Pancreas (tissue), 10 donors: ENCODE data around the gene AFDN. TPM values are rescaled to one million over a fixed set of nuclear protein-coding genes. Genes with fewer than 3 reads are reported as not detected.
A peak's percentile ranks its signal among the peaks of the same experiment; 100 is the strongest.

Experiments used
- ATAC-seq, 4 donors: fragments of 200-7000 bp; cut with Tn5 transposase; one replicate each; pipeline versions ENCODE4 v1.8.0 to v1.9.1; 2020; ENCODE audit warnings: mild to moderate bottlenecking in 4 of 4, moderate library complexity in 4 of 4
- DNase-seq, 6 donors: peaks; one replicate each; pipeline ENCODE4 v3.0.0-alpha.2; 2020
- FAIRE-seq: peaks from 2 replicates; lab custom pipeline; 2012; peaks lifted over from hg19 to GRCh38; lab: Jason Lieb, UNC
- H3K27ac ChIP-seq, 4 donors: fragments of 200-600 bp; sonication (generic); 1 replicate in 3 of 4; 2 replicates in 1 of 4; pipeline versions ENCODE4 v1.5.0 to v1.8.0; 2020
- H3K27me3 ChIP-seq, 4 donors: fragments of 200-600 bp; one replicate each; pipeline ENCODE4 v1.8.0; 2021
- H3K36me3 ChIP-seq, 3 donors: fragments of 200-600 bp; sonication (generic) in 1 of 3; one replicate each; pipeline versions ENCODE4 v1.5.0 to v1.8.0; 2020 to 2021
- H3K4me1 ChIP-seq, 3 donors: fragments of 200-600 bp; one replicate each; pipeline ENCODE4 v1.8.0; 2021
- H3K4me3 ChIP-seq, 4 donors: fragments of 200-600 bp; sonication (generic) in 2 of 4; one replicate each; pipeline versions ENCODE4 v1.5.0 to v1.8.0; 2020 to 2021
- H3K9me3 ChIP-seq, 4 donors: fragments of 200-600 bp; one replicate each; pipeline ENCODE4 v1.8.0; 2021
- WGBS, 2 donors: extraction: QIAGEN DNeasy Blood & Tissue Kit; methylation state at CpG; one replicate each; pipeline ENCODE4 v1.1.7; 2013; 5-methylcytosine and 5-hydroxymethylcytosine counted together
- intact Hi-C, 3 donors: fragments of 100-400 bp; cut with DNase I; formaldehyde crosslinking; loops; one replicate each; pipeline versions ENCODE4 v1.11.1 to v1.14.2; 2022
- polyA plus RNA-seq, 2 donors: library from polyadenylated mRNA; stranded (reverse); fragments of 200-250 nt; gene quantifications; one replicate each; pipeline ENCODE4 v1.2.3, GENCODE V29; 2013
- total RNA-seq, 6 donors: library from RNA; stranded (reverse); fragmentation: NEBNext Ultra II Directional in 4 of 6; extraction: Animal tissue kit (Norgen Biotek cat#: 25700) in 4 of 6; gene quantifications; one replicate each; pipeline versions ENCODE4 v1.2.1 to v1.2.4, GENCODE V29; 2021 to 2023
- TF ChIP-seq, protein P1 (sequence below), 4 donors: fragments of 200-600 bp; sonication (generic) in 3 of 4; IDR thresholded peaks; one replicate each; pipeline versions ENCODE4 v1.5.0 to v1.8.0; 2021; ENCODE audit warnings: antibody characterized with exemption in 4 of 4
- donor health status: healthy with polysubstance abuse.
- donor health status: DM: no; HTN: no; CAD: no; lungs with moderate emphysema.
- donor health status: DM: no; HTN: no; CAD: no.
- donor health status: control.
- donor health status: control.
- donor health status: Bipolar disorder and iron deficiency.
- donor health status: DM: yes; HTN: yes; CAD: no.
- donor health status: DM: no; HTN: no; CAD: no.
- donor health status: DM: no; HTN: no; CAD: no.
- donor health status: DM: yes; HTN: yes; CAD: no.

AFDN gene
- total and polyA plus RNA-seq, 8 donors = 55.2 to 122 (median 73.3) TPM

DNA sequence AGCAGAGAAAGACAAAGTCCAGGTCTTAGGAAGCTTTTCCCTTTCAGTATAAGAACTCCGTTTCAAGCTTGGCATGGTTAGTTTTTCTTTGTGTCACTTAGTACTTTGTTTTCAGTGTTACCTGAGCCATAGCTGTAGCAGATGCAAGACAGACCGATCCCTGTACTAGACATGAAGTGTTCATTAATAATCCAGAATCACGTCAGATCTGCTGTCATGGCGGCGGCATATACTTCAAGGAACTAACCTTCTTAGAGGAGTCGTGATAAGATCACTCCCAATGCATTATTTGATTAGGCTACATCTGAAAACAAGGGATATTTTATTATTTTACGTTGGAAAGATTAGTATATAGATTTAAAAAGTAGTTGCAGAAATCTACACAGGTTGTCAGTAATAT lies 83.9 kb downstream of the AFDN start:
- ATAC-seq = no peak
- no peak for FAIRE-seq
- peaks cover 0 to 30% (median 0%) of the 10 kb centered on the region in 3 donors for H3K36me3 ChIP-seq
- no peaks in the 10 kb centered on the region for H3K27me3 ChIP-seq
- H3K27ac ChIP-seq = no peak overlapping the region
- no peaks in the 10 kb centered on the region for H3K9me3 ChIP-seq
- DNase-seq = no peak
- peaks cover 6 to 15% (median 11%) of the 10 kb centered on the region in 3 donors for H3K4me1 ChIP-seq
- H3K4me3 ChIP-seq = no peak overlapping the region
- 92 to 93% methylated on average over 7 of the region's 7 CpGs for WGBS, 2 donors
- intact Hi-C loops = no loop called here
- TF ChIP-seq, protein P1, sequence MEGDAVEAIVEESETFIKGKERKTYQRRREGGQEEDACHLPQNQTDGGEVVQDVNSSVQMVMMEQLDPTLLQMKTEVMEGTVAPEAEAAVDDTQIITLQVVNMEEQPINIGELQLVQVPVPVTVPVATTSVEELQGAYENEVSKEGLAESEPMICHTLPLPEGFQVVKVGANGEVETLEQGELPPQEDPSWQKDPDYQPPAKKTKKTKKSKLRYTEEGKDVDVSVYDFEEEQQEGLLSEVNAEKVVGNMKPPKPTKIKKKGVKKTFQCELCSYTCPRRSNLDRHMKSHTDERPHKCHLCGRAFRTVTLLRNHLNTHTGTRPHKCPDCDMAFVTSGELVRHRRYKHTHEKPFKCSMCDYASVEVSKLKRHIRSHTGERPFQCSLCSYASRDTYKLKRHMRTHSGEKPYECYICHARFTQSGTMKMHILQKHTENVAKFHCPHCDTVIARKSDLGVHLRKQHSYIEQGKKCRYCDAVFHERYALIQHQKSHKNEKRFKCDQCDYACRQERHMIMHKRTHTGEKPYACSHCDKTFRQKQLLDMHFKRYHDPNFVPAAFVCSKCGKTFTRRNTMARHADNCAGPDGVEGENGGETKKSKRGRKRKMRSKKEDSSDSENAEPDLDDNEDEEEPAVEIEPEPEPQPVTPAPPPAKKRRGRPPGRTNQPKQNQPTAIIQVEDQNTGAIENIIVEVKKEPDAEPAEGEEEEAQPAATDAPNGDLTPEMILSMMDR (IDR thresholded peaks at IDR 0.05) = no peak

DNA sequence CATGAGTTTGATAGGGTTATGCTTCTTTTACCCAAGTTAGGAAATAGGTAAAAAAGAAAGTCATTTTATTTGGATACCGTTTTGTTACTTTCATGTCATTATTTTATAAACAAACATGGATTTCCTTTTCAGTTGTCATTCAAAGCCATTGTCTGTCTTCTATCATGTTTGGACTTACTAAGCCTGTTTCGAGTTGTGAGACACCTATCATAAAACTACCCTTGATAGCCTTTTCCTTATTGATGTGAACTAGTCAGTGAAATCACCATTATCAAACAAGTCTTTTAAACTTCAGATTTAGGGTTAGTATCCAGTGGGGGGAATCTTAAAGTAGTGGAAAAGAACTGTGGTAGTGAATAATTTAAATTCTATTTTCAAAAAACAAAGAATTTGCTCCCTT lies 85.8 kb downstream of the AFDN start:
- Histone ChIP-seq H3K36me3 (peaks cover 0 to 46% (median 2%) of the 10 kb centered on the region in 3 donors), H3K27me3 (no peaks in the 10 kb centered on the region), H3K4me1 (peaks cover 6 to 15% (median 11%) of the 10 kb centered on the region in 3 donors), H3K27ac (no peak overlapping the region), H3K4me3 (no peak overlapping the region), H3K9me3 (no peaks in the 10 kb centered on the region)
- no peak for DNase-seq
- intact Hi-C loops = no loop called here
- FAIRE-seq = peak; percentile 57
- WGBS, 2 donors = 83 to 96% methylated on average over 2 of the region's 2 CpGs
- no peak for ATAC-seq
- TF ChIP-seq, protein P1 (IDR thresholded peaks at IDR 0.05) = no peak

DNA sequence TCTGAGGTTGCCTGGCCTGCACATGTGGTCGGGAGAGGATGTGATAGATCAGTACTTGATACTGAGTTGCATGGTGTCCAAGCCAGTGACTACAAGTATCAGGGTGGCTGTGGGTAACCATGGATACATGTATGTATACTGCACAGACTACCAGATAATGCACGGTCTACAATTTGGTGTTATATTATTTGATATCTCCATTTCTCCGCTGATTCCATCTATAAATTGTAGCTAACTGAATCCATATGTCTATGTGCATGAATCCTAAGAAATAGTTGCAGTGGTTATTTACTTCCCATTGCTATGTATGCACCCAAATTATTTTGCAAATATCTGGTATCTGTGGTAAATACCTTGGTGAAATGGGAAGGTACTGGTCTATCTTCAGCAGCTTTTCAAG lies 87.0 kb downstream of the AFDN start:
- TF ChIP-seq, protein P1 (IDR thresholded peaks at IDR 0.05) = no peak
- no peaks in the 10 kb centered on the region for H3K27me3 ChIP-seq
- WGBS, 2 donors = 90% methylated on average over 3 of the region's 3 CpGs
- FAIRE-seq (no peak), ATAC-seq (no peak), DNase-seq (no peak)
- no peak overlapping the region for H3K4me3 ChIP-seq
- H3K27ac ChIP-seq = no peak overlapping the region
- peaks cover 6 to 14% (median 11%) of the 10 kb centered on the region in 3 donors for H3K4me1 ChIP-seq
- peaks cover 0 to 58% (median 7%) of the 10 kb centered on the region in 3 donors for H3K36me3 ChIP-seq
- no peaks in the 10 kb centered on the region for H3K9me3 ChIP-seq
- intact Hi-C loops = no loop called here

DNA sequence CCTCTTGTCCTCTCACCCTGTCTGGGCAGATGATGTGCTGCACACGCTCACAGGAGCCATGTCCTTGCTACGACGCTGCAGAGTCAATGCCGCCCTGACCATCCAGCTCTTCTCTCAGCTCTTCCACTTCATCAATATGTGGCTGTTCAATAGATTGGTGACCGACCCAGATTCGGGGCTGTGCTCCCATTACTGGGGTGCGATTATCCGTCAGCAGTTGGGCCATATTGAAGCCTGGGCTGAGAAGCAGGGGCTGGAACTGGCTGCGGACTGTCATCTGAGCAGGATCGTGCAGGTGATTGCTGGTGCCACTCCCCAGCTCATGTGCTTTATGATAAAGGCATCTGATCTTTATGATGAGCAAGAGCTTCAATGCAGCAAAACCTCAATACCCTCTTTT lies 88.4 kb downstream of the AFDN start:
- Histone ChIP-seq H3K9me3 (no peaks in the 10 kb centered on the region), H3K27ac (no peak overlapping the region), H3K4me1 (no peaks in the 10 kb centered on the region), H3K27me3 (no peaks in the 10 kb centered on the region), H3K36me3 (peaks cover 4 to 72% (median 13%) of the 10 kb centered on the region in 3 donors), H3K4me3 (no peak overlapping the region)
- FAIRE-seq = no peak
- TF ChIP-seq, protein P1 (IDR thresholded peaks at IDR 0.05) = no peak
- DNase-seq = no peak
- intact Hi-C loops = no loop called here
- WGBS, 2 donors = 96 to 98% methylated on average over 10 of the region's 10 CpGs
- no peak for ATAC-seq

DNA sequence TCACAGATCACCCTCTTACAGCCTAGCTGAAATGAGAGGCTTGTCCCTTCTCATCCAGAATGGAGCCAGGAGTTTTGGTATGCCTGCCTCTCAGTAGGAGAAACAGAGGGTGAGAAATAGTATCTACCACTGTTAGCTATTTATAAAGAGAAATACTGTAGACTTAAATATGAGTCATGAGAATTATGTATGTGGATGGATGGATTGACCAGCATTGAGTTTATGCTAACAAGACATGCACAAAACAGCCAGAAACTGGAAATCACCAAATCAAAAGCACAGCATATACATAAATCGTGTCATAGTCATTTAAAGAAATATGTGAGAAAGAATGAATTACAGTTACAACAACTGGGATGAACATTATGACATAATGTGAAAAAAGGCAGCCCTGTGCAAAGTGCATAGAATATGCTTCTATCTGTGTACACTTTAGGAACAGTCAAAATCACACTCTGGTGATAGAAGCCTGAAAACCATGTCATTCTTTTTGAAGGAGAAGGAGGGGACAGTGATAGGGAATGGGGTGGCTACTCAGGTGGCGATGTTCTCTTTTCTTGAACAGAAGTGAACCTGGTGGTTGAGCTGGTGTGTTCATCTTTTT lies 90.9 kb downstream of the AFDN start:
- TF ChIP-seq, protein P1 (IDR thresholded peaks at IDR 0.05) = no peak
- WGBS, 2 donors = 94 to 96% methylated on average over 2 of the region's 2 CpGs
- ATAC-seq = no peak
- H3K36me3 ChIP-seq = peaks cover 4 to 83% (median 13%) of the 10 kb centered on the region in 3 donors
- H3K27ac ChIP-seq = no peak overlapping the region
- no peaks in the 10 kb centered on the region for H3K9me3 ChIP-seq
- H3K27me3 ChIP-seq = no peaks in the 10 kb centered on the region
- intact Hi-C loops = no loop called here
- no peak for DNase-seq
- H3K4me3 ChIP-seq = no peak overlapping the region
- FAIRE-seq = no peak
- H3K4me1 ChIP-seq = no peaks in the 10 kb centered on the region
